A673 (cell line): ENCODE results near the gene AQP12B. TPM values are rescaled to one million over a fixed set of nuclear protein-coding genes. Genes with fewer than 3 reads are reported as not detected.

Source experiments
- BruUV-seq: library from RNA; stranded (reverse); fragments of 400-500 nt; replicated peaks from 2 replicates; lab custom pipeline; 2021; lab: Mats Ljungman, UMichigan
- CTCF ChIA-PET: fragments of 300-600 bp; sonication (Branson Sonifier 250); formaldehyde crosslinking; loops from one replicate; lab custom pipeline; 2022; ENCODE audit warnings: antibody characterized with exemption; lab: Charles Lee
- POLR2A ChIA-PET: fragments of 300-600 bp; sonication (Branson Sonifier 250); formaldehyde crosslinking; loops from one replicate; lab custom pipeline; 2022; ENCODE audit warnings: antibody characterized with exemption; ENCODE audit not compliant: low non-redundant PET; lab: Charles Lee
- DNase-seq: peaks from one replicate; pipeline ENCODE4 v3.0.0-alpha.2; 2015; ENCODE audit warnings: low spot score
- H3K27ac ChIP-seq: fragments of 200-600 bp; sonication (generic); 2 replicates; pipeline ENCODE4 v1.5.1; 2016; ENCODE audit warnings: mixed run types, low read depth, mild to moderate bottlenecking, mixed read lengths, antibody characterized with exemption, low read length; ENCODE audit not compliant: poor library complexity, severe bottlenecking
- H3K27me3 ChIP-seq: fragments of 200-600 bp; sonication (generic); replicated peaks from 2 replicates; pipeline ENCODE4 v1.6.1; 2017; ENCODE audit warnings: mixed run types, low read depth, mild to moderate bottlenecking, mixed read lengths, antibody characterized with exemption, low read length; ENCODE audit not compliant: insufficient read depth, poor library complexity
- H3K36me3 ChIP-seq: fragments of 200-600 bp; sonication (generic); 2 replicates; pipeline ENCODE4 v1.6.1; 2016; ENCODE audit warnings: mixed run types, mild to moderate bottlenecking, mixed read lengths, antibody characterized with exemption, low read length; ENCODE audit not compliant: insufficient read depth, poor library complexity, severe bottlenecking
- H3K4me1 ChIP-seq: fragments of 200-600 bp; sonication (generic); 2 replicates; pipeline ENCODE4 v1.6.1; 2017; ENCODE audit warnings: mixed run types, mild to moderate bottlenecking, mixed read lengths, antibody characterized with exemption, low read length; ENCODE audit not compliant: insufficient read depth, poor library complexity, severe bottlenecking
- H3K4me3 ChIP-seq: fragments of 200-600 bp; sonication (generic); 2 replicates; pipeline ENCODE4 v1.5.1; 2016; ENCODE audit warnings: low read depth, mixed run types, mild to moderate bottlenecking, mixed read lengths, low read length; ENCODE audit not compliant: poor library complexity, severe bottlenecking
- H3K9me3 ChIP-seq: fragments of 200-600 bp; sonication (generic); 2 replicates; pipeline ENCODE4 v1.6.1; 2016; ENCODE audit warnings: mixed run types, low read depth, mild to moderate bottlenecking, mixed read lengths, antibody characterized with exemption, low read length; ENCODE audit not compliant: poor library complexity, severe bottlenecking
- CTCF ChIP-seq: fragments of 300-800, 200-600 bp; sonication (generic); conservative IDR thresholded peaks from 2 replicates; pipeline ENCODE4 v1.5.1; 2017; ENCODE audit warnings: low read depth, mild to moderate bottlenecking, antibody characterized with exemption, low read length, moderate library complexity, mixed read lengths
- EZH2 ChIP-seq: fragments of 200-600 bp; sonication (generic); IDR thresholded peaks from 2 replicates; pipeline ENCODE4 v1.6.1; 2017; ENCODE audit warnings: borderline replicate concordance, low read depth, mild to moderate bottlenecking, mixed read lengths, antibody characterized with exemption, low read length; ENCODE audit not compliant: poor library complexity, severe bottlenecking
- intact Hi-C: fragments of 100-400 bp; cut with micrococcal nuclease; formaldehyde crosslinking; loops from one replicate; pipeline ENCODE4 v1.10.0; 2022; ENCODE audit not compliant: unreplicated experiment
- total RNA-seq: library from RNA; stranded (reverse); gene quantifications from 2 replicates; pipeline ENCODE4 v1.2.3, GENCODE V29; 2021

The AQP12B gene
- total RNA-seq, 1 experiment from 2014 or later = not detected

GRCh38 chr2:240672701-240673190, 9.9 kb downstream of the AQP12B start:
- no peak for DNase-seq
- intact Hi-C loops = no loop called here

GRCh38 chr2:240672076-240672700, 10.5 kb downstream of the AQP12B start:
- ChIA-PET CTCF (no interaction called here), POLR2A (no interaction called here)
- TF ChIP-seq CTCF (no peak), EZH2 (no peak)
- H3K27me3 ChIP-seq = peaks cover 59% of the 10 kb centered on the region
- intact Hi-C loops = no loop called here
- no peaks in the 10 kb centered on the region for H3K9me3 ChIP-seq
- BruUV-seq = no TSS peak
- no peaks in the 10 kb centered on the region for H3K4me1 ChIP-seq
- H3K4me3 ChIP-seq = no peak overlapping the region
- no peak overlapping the region for H3K27ac ChIP-seq
- H3K36me3 ChIP-seq = no peaks in the 10 kb centered on the region
- no peak for DNase-seq

More at GRCh38 chr2:240672701-240673190, 9.9 kb downstream of the AQP12B start:
- H3K4me1 ChIP-seq = no peaks in the 10 kb centered on the region
- no peak overlapping the region for H3K4me3 ChIP-seq
- TF ChIP-seq CTCF (no peak), EZH2 (no peak)
- no peak overlapping the region for H3K27ac ChIP-seq
- ChIA-PET CTCF (no interaction called here), POLR2A (no interaction called here)
- peaks cover 54% of the 10 kb centered on the region for H3K27me3 ChIP-seq
- no TSS peak for BruUV-seq
- H3K36me3 ChIP-seq = no peaks in the 10 kb centered on the region
- H3K9me3 ChIP-seq = no peaks in the 10 kb centered on the region

GRCh38 chr2:240670950-240671349, 11.7 kb downstream of the AQP12B start:
- no peak for TF ChIP-seq EZH2
- no peak for TF ChIP-seq CTCF
- intact Hi-C loops = no loop called here
- no peaks in the 10 kb centered on the region for H3K9me3 ChIP-seq
- ChIA-PET POLR2A (no interaction called here), CTCF (no interaction called here)
- peaks cover 72% of the 10 kb centered on the region for H3K27me3 ChIP-seq
- no peak for DNase-seq
- no peaks in the 10 kb centered on the region for H3K4me1 ChIP-seq
- BruUV-seq = no TSS peak
- H3K4me3 ChIP-seq = no peak overlapping the region
- H3K36me3 ChIP-seq = no peaks in the 10 kb centered on the region
- H3K27ac ChIP-seq = no peak overlapping the region
